ENCODE results near the gene BCAS3. TPM values are rescaled to one million over a fixed set of nuclear protein-coding genes. Genes with fewer than 3 reads are reported as not detected.
"Not testable (repeated sequence)": the region's sequence is repeated elsewhere in the genome, so short reads cannot be mapped to it uniquely, and the experiment has no call there.

BCAS3 gene
- total RNA-seq, 4 donors from 2014 or later: 20.7 to 76.3 (median 39.8) TPM

DNA sequence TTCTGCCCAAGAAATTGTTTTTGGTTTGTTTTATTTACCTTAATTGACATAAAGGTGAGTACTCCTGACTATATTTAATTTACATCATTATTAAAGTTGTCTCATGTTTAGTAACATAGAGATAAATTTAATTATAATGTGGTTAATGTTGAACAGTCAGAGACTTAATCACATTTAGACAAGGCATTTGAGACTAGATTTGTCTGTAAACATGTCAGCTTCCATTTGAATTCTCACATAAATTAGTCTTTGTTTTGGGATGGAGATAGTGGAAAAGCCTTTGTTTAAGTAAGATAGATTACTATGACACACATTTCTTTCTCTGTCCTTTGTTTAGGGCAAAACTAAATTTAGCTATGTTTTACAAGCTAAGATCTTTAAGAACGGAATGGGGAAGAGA is 18.5 kb upstream of the BCAS3 start:
- H3K4me1 ChIP-seq: no peaks in the 10 kb centered on the region
- DNase-seq: no peak
- H3K4me3 ChIP-seq: no peak overlapping the region
- no peaks in the 10 kb centered on the region for H3K9me3 ChIP-seq
- peaks cover 0 to 28% (median 0%) of the 10 kb centered on the region in 4 donors for H3K36me3 ChIP-seq
- WGBS, 2 donors (ENCODE audit: low coverage in 1 of 2): 74 to 89% methylated on average over 1 of the region's 1 CpG
- in situ Hi-C loops (cut with MboI; ENCODE audit: low pct_ligation_motif_present in 1 of 4, low pct_unique_long_range_greater_than_20kb in 1 of 4, low sequenced_read_pairs in 3 of 4): no loop called here
- intact Hi-C loops (cut with DNase I; ENCODE audit: low total_unique reads): no loop called here
- TF ChIP-seq POLR2A (IDR thresholded peaks at IDR 0.05): no peak
- TF ChIP-seq POLR2AphosphoS5 (IDR thresholded peaks at IDR 0.05): no peak
- TF ChIP-seq EP300 (IDR thresholded peaks at IDR 0.05; ENCODE audit: low read depth): no peak
- no peak for TF ChIP-seq CTCF (IDR thresholded peaks at IDR 0.05)
- H3K27me3 ChIP-seq: no peaks in the 10 kb centered on the region
- H3K27ac ChIP-seq: no peak overlapping the region

DNA sequence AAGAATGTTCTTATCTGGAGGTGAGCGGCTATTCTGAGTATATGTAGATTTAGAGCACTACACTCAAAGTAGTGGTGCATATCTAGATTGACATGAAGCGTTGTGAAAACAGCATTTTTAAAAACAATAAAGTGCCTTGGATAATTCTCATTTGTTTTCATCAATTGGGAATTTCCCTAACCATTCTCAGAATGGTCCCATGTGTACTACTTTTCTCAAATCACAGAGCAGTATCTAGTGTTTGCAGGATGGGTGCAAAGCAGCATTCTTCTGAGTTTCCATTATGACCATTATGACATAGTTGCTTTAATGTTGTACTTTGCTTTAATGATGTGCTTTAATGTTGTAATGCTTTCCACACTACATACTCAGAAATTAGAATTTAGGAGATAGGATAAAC is 16.2 kb upstream of the BCAS3 start:
- Histone ChIP-seq H3K9me3 (no peaks in the 10 kb centered on the region), H3K36me3 (peaks cover 0 to 39% (median 3%) of the 10 kb centered on the region in 4 donors), H3K27me3 (no peaks in the 10 kb centered on the region), H3K4me1 (no peaks in the 10 kb centered on the region), H3K4me3 (no peak overlapping the region), H3K27ac (no peak overlapping the region)
- intact Hi-C loops (cut with DNase I; ENCODE audit: low total_unique reads): no loop called here
- WGBS, 2 donors (ENCODE audit: low coverage in 1 of 2): 87 to 95% methylated on average over 2 of the region's 2 CpGs
- in situ Hi-C loops (cut with MboI; ENCODE audit: low pct_ligation_motif_present in 1 of 4, low pct_unique_long_range_greater_than_20kb in 1 of 4, low sequenced_read_pairs in 3 of 4): no loop called here
- DNase-seq: no peak
- TF ChIP-seq POLR2A (IDR thresholded peaks at IDR 0.05) (no peak), CTCF (IDR thresholded peaks at IDR 0.05) (no peak), EP300 (IDR thresholded peaks at IDR 0.05; ENCODE audit: low read depth) (no peak), POLR2AphosphoS5 (IDR thresholded peaks at IDR 0.05) (no peak)

GRCh38 chr17:60664022-60664421 is 13.6 kb upstream of the BCAS3 start:
- no peak overlapping the region for H3K27ac ChIP-seq
- H3K9me3 ChIP-seq: no peaks in the 10 kb centered on the region
- no peaks in the 10 kb centered on the region for H3K27me3 ChIP-seq
- intact Hi-C loops (cut with DNase I; ENCODE audit: low total_unique reads): no loop called here
- H3K4me1 ChIP-seq: no peaks in the 10 kb centered on the region
- TF ChIP-seq POLR2AphosphoS5 (IDR thresholded peaks at IDR 0.05) (no peak), CTCF (IDR thresholded peaks at IDR 0.05) (no peak), EP300 (IDR thresholded peaks at IDR 0.05; ENCODE audit: low read depth) (no peak), POLR2A (IDR thresholded peaks at IDR 0.05) (no peak)
- H3K4me3 ChIP-seq: no peak overlapping the region
- DNase-seq: no peak
- in situ Hi-C loops (cut with MboI; ENCODE audit: low pct_ligation_motif_present in 1 of 4, low pct_unique_long_range_greater_than_20kb in 1 of 4, low sequenced_read_pairs in 3 of 4): no loop called here
- 76 to 100% methylated on average over 1 of the region's 1 CpG for WGBS, 2 donors (ENCODE audit: low coverage in 1 of 2)
- H3K36me3 ChIP-seq: peaks cover 0 to 24% (median 3%) of the 10 kb centered on the region in 4 donors

DNA sequence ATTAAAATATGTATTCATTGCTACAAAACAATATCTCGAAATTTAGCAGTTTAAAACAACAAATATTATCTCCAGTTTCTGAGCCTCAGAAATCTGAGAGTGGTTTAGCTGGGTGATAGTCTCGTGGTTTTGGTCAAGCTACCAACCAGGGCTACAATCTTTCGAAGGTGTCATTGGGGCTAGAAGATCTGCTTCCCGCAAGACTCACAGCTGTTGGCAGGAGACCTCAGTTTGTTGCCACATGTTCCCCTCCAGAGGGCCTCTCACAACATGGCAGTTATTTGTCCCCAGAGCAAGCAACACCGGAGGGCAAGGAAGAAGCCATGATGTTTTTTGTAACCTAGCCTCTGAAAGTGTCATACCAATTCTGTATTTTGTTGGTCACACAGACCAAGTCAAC is 12.0 kb upstream of the BCAS3 start:
- no peak for DNase-seq
- in situ Hi-C loops (cut with MboI; ENCODE audit: low pct_ligation_motif_present in 1 of 4, low pct_unique_long_range_greater_than_20kb in 1 of 4, low sequenced_read_pairs in 3 of 4) (no loop called here), intact Hi-C loops (cut with DNase I; ENCODE audit: low total_unique reads) (no loop called here)
- Histone ChIP-seq H3K4me1 (no peaks in the 10 kb centered on the region), H3K27ac (no peak overlapping the region), H3K9me3 (no peaks in the 10 kb centered on the region), H3K4me3 (no peak overlapping the region), H3K36me3 (peaks cover 0 to 24% (median 3%) of the 10 kb centered on the region in 4 donors), H3K27me3 (no peaks in the 10 kb centered on the region)
- WGBS, 2 donors (ENCODE audit: low coverage in 1 of 2): 85 to 97% methylated on average over 4 to 5 of the region's 5 CpGs
- TF ChIP-seq POLR2A (IDR thresholded peaks at IDR 0.05) (no peak), EP300 (IDR thresholded peaks at IDR 0.05; ENCODE audit: low read depth) (no peak), CTCF (IDR thresholded peaks at IDR 0.05) (no peak), POLR2AphosphoS5 (IDR thresholded peaks at IDR 0.05) (no peak)

DNA sequence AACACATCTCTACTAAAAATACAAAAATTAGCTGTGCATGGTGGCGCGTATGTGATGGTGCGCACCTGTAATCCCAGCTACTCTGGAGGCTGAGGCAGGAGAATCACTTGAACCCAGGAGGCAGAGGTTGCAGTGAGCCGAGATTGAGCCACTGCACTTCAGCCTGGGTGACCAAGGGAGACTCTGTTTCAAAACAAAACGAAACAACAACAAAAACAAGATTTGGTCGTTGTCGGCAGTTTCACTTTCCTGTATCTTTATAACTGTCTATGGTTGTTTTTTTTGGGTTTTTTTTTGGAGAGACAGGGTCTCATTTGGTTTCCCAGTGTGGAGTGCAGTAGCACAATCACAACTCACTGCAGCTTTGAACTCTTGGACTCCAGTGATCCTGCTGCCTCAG is 8.9 kb upstream of the BCAS3 start:
- H3K9me3 ChIP-seq; H3K27ac ChIP-seq; in situ Hi-C loops (cut with MboI; ENCODE audit: low pct_ligation_motif_present in 1 of 4, low pct_unique_long_range_greater_than_20kb in 1 of 4, low sequenced_read_pairs in 3 of 4); H3K27me3 ChIP-seq; DNase-seq; intact Hi-C loops (cut with DNase I; ENCODE audit: low total_unique reads); H3K4me3 ChIP-seq; H3K4me1 ChIP-seq: not testable (repeated sequence)
- peaks cover 0 to 15% (median 3%) of the 10 kb centered on the region in 4 donors for H3K36me3 ChIP-seq
- 82 to 92% methylated on average over 7 of the region's 7 CpGs for WGBS, 2 donors (ENCODE audit: low coverage in 1 of 2)

Measured in transverse colon (tissue), 4 donors.